ELF-1 (cell line): ENCODE measurements around the gene IGFBP6.
A peak's percentile ranks its signal among the peaks of the same experiment; 100 is the strongest.

ENCODE experiments used
- DNase-seq: peaks from one replicate; pipeline ENCODE4 v3.0.0-alpha.2; 2016; ENCODE audit warnings: low read depth, low spot score

The IGFBP6 gene

GRCh38 chr12:53097564-53098353, at the start of gene IGFBP6:
Gene IGFBP6 (plus strand): TSS chr12:53097667. CDS start chr12:53097718, 51 bp downstream.
- peak; percentile 36 for DNase-seq

- peak; percentile 65 for DNase-seq
Observed at GRCh38 chr12:53048033-53048779, 49.3 kb upstream of the IGFBP6 start.

GRCh38 chr12:53048780-53049401, 48.6 kb upstream of the IGFBP6 start:
- DNase-seq: peak; percentile 83

GRCh38 chr12:53049571-53050318, 47.7 kb upstream of the IGFBP6 start, which contains the start of gene TNS2:
Gene TNS2 (plus strand): TSS chr12:53050065. CDS start chr12:53050186, 121 bp downstream.
- DNase-seq: peak; percentile 81

- no peak for DNase-seq
Observed at GRCh38 chr12:53050426-53051057, 46.9 kb upstream of the IGFBP6 start.

GRCh38 chr12:53051058-53051880, 46.2 kb upstream of the IGFBP6 start:
- peak; percentile 48 for DNase-seq

- no peak for DNase-seq
Observed at GRCh38 chr12:53051881-53052412, 45.5 kb upstream of the IGFBP6 start.

GRCh38 chr12:53052419-53053217, 44.8 kb upstream of the IGFBP6 start:
- no peak for DNase-seq

GRCh38 chr12:53053218-53054111, 44.0 kb upstream of the IGFBP6 start:
- DNase-seq: peak; percentile 88

- DNase-seq: peak; percentile 97
Observed at GRCh38 chr12:53054112-53054878, 43.2 kb upstream of the IGFBP6 start.

- DNase-seq: no peak
Observed at GRCh38 chr12:53055471-53056266, 41.8 kb upstream of the IGFBP6 start.

- DNase-seq: no peak
Observed at GRCh38 chr12:53056296-53056695, 41.2 kb upstream of the IGFBP6 start.

- DNase-seq: no peak
Observed at GRCh38 chr12:53056901-53057300, 40.6 kb upstream of the IGFBP6 start.

GRCh38 chr12:53057816-53058500, 39.5 kb upstream of the IGFBP6 start:
- DNase-seq: no peak

GRCh38 chr12:53058674-53059433, 38.6 kb upstream of the IGFBP6 start:
- no peak for DNase-seq
